WTC11 (cell line): Measurements from ENCODE around the gene PITPNC1. TPM values are rescaled to one million over a fixed set of nuclear protein-coding genes. Genes with fewer than 3 reads are reported as not detected.

ENCODE experiments used
- ATAC-seq: fragments of 200-7000 bp; cut with Tn5 transposase; 2 replicates; pipeline ENCODE4 v1.10.0; 2021; ENCODE audit warnings: mild to moderate bottlenecking, moderate library complexity
- CTCF ChIA-PET: fragments of 300-600 bp; sonication (Branson Sonifier 250); formaldehyde crosslinking; loops from one replicate; lab custom pipeline; 2021; ENCODE audit warnings: antibody characterized with exemption; lab: Charles Lee
- POLR2A ChIA-PET: fragments of 350-600 bp; sonication (Branson Sonifier 250); formaldehyde crosslinking; loops from one replicate; lab custom pipeline; 2021; ENCODE audit warnings: antibody characterized with exemption; lab: Charles Lee
- DNase-seq: peaks from one replicate; pipeline ENCODE4 v3.0.0; 2021; ENCODE audit warnings: low spot score
- H3K27ac Mint-ChIP-seq: 2 replicates; pipeline ENCODE4 v1.8.0; 2021; ENCODE audit warnings: mixed read lengths
- H3K27me3 Mint-ChIP-seq: 2 replicates; pipeline ENCODE4 v1.8.0; 2021; ENCODE audit warnings: low read depth, mild to moderate bottlenecking, moderate library complexity, mixed read lengths
- H3K36me3 Mint-ChIP-seq: 2 replicates; pipeline ENCODE4 v1.8.0; 2021; ENCODE audit warnings: mixed read lengths
- H3K4me1 Mint-ChIP-seq: 2 replicates; pipeline ENCODE4 v1.8.0; 2022; ENCODE audit warnings: mixed read lengths
- H3K4me3 Mint-ChIP-seq: 2 replicates; pipeline ENCODE4 v1.8.0; 2021; ENCODE audit warnings: mild to moderate bottlenecking, moderate library complexity, mixed read lengths
- H3K9me3 Mint-ChIP-seq: 2 replicates; pipeline ENCODE4 v1.8.0; 2021; ENCODE audit warnings: mixed read lengths
- CBFB ChIP-seq: sonication (generic); formaldehyde crosslinking; IDR thresholded peaks from 2 replicates; pipeline ENCODE4 v1.8.1; 2022; ENCODE audit warnings: mild to moderate bottlenecking, low read depth, missing genetic modification reagents
- ELF4 ChIP-seq: sonication (generic); formaldehyde crosslinking; IDR thresholded peaks from 2 replicates; pipeline ENCODE4 v1.8.1; 2022; ENCODE audit warnings: low read depth, mild to moderate bottlenecking, moderate library complexity, missing genetic modification reagents
- EMX1 ChIP-seq: fragments of 250-450 bp; sonication (Bioruptor Pico); IDR thresholded peaks from 2 replicates; pipeline ENCODE4 v1.8.0; 2021; ENCODE audit warnings: mild to moderate bottlenecking
- ESRRA ChIP-seq: sonication (generic); formaldehyde crosslinking; IDR thresholded peaks from 2 replicates; pipeline ENCODE4 v1.8.1; 2022; ENCODE audit warnings: mild to moderate bottlenecking, missing genetic modification reagents, borderline replicate concordance
- ETV6 ChIP-seq: sonication (generic); formaldehyde crosslinking; IDR thresholded peaks from 2 replicates; pipeline ENCODE4 v1.8.1; 2022; ENCODE audit warnings: mild to moderate bottlenecking, missing genetic modification reagents
- KAT7 ChIP-seq: sonication (generic); formaldehyde crosslinking; IDR thresholded peaks from 2 replicates; pipeline ENCODE4 v1.8.1; 2023; ENCODE audit warnings: missing genetic modification reagents, mild to moderate bottlenecking, borderline replicate concordance
- MYBL2 ChIP-seq: sonication (generic); formaldehyde crosslinking; IDR thresholded peaks from 2 replicates; pipeline ENCODE4 v1.8.1; 2023; ENCODE audit warnings: mild to moderate bottlenecking, moderate library complexity, missing genetic modification reagents
- NFYB ChIP-seq: sonication (generic); formaldehyde crosslinking; conservative IDR thresholded peaks from 2 replicates; pipeline ENCODE4 v1.8.0; 2022; ENCODE audit warnings: low read depth, missing genetic modification reagents
- NR1H2 ChIP-seq: sonication (generic); formaldehyde crosslinking; IDR thresholded peaks from 2 replicates; pipeline ENCODE4 v1.9.0; 2021; ENCODE audit warnings: mild to moderate bottlenecking, moderate library complexity, missing genetic modification reagents
- PRRX2 ChIP-seq: fragments of 250-450 bp; sonication (Bioruptor Pico); IDR thresholded peaks from 2 replicates; pipeline ENCODE4 v1.8.0; 2021; ENCODE audit warnings: mild to moderate bottlenecking
- RELA ChIP-seq: sonication (generic); formaldehyde crosslinking; IDR thresholded peaks from 2 replicates; pipeline ENCODE4 v1.8.1; 2022; ENCODE audit warnings: missing genetic modification reagents, mild to moderate bottlenecking, borderline replicate concordance
- SMAD4 ChIP-seq: sonication (generic); formaldehyde crosslinking; IDR thresholded peaks from 2 replicates; pipeline ENCODE4 v1.8.0; 2022; ENCODE audit warnings: mild to moderate bottlenecking, missing genetic modification reagents
- TCF7 ChIP-seq: sonication (generic); formaldehyde crosslinking; IDR thresholded peaks from 2 replicates; pipeline ENCODE4 v1.8.0; 2022; ENCODE audit warnings: mild to moderate bottlenecking, low read depth, missing genetic modification reagents, moderate library complexity
- TEAD4 ChIP-seq: sonication (generic); formaldehyde crosslinking; IDR thresholded peaks from 2 replicates; pipeline ENCODE4 v1.8.0; 2022; ENCODE audit warnings: mild to moderate bottlenecking, missing genetic modification reagents
- ZBTB21 ChIP-seq: sonication (generic); formaldehyde crosslinking; IDR thresholded peaks from 2 replicates; pipeline ENCODE4 v1.8.1; 2023; ENCODE audit warnings: mild to moderate bottlenecking, missing genetic modification reagents, borderline replicate concordance
- ZNF121 ChIP-seq: sonication (generic); formaldehyde crosslinking; IDR thresholded peaks from 2 replicates; pipeline ENCODE4 v1.8.0; 2023; ENCODE audit warnings: missing genetic modification reagents
- ZNF317 ChIP-seq: sonication (generic); formaldehyde crosslinking; IDR thresholded peaks from 2 replicates; pipeline ENCODE4 v1.8.1; 2023; ENCODE audit warnings: low read depth, mild to moderate bottlenecking, moderate library complexity, missing genetic modification reagents, borderline replicate concordance
- ZNF396 ChIP-seq: fragments of 250-450 bp; sonication (Bioruptor Pico); IDR thresholded peaks from 2 replicates; pipeline ENCODE4 v1.8.0; 2021; ENCODE audit warnings: mild to moderate bottlenecking, moderate library complexity, borderline replicate concordance
- total RNA-seq: library from RNA; stranded (reverse); gene quantifications from 3 replicates; pipeline ENCODE4 v1.2.3, GENCODE V29; 2021
- TF ChIP-seq, protein P1 (sequence below): sonication (generic); formaldehyde crosslinking; IDR thresholded peaks from 2 replicates; pipeline ENCODE4 v1.8.0; 2022; ENCODE audit warnings: mild to moderate bottlenecking, missing genetic modification reagents
- TF ChIP-seq, protein P2 (sequence below): sonication (generic); formaldehyde crosslinking; IDR thresholded peaks from 2 replicates; pipeline ENCODE4 v1.8.1; 2023; ENCODE audit warnings: mild to moderate bottlenecking, missing genetic modification reagents
- TF ChIP-seq, protein P3 (sequence below): fragments of 250-450 bp; sonication (Bioruptor Pico); IDR thresholded peaks from 2 replicates; pipeline ENCODE4 v1.9.0; 2021; ENCODE audit warnings: mild to moderate bottlenecking
- TF ChIP-seq, protein P4 (sequence below): fragments of 250-450 bp; sonication (Bioruptor Pico); IDR thresholded peaks from 2 replicates; pipeline ENCODE4 v1.9.0; 2021; ENCODE audit warnings: moderate library complexity, mild to moderate bottlenecking, inconsistent platforms, borderline replicate concordance
- TF ChIP-seq, protein P5 (sequence below): sonication (generic); formaldehyde crosslinking; IDR thresholded peaks from 2 replicates; pipeline ENCODE4 v1.8.1; 2022; ENCODE audit warnings: low read depth, mild to moderate bottlenecking, moderate library complexity, missing genetic modification reagents, borderline replicate concordance
- TF ChIP-seq, protein P6 (sequence below): fragments of 250-450 bp; sonication (Bioruptor Pico); IDR thresholded peaks from 2 replicates; pipeline ENCODE4 v2.1.2; 2022; ENCODE audit warnings: mild to moderate bottlenecking, moderate library complexity
- TF ChIP-seq, protein P7 (sequence below): sonication (generic); formaldehyde crosslinking; IDR thresholded peaks from 2 replicates; pipeline ENCODE4 v1.8.1; 2023; ENCODE audit warnings: mild to moderate bottlenecking, moderate library complexity, missing genetic modification reagents
- TF ChIP-seq, protein P8 (sequence below): sonication (generic); formaldehyde crosslinking; IDR thresholded peaks from 2 replicates; pipeline ENCODE4 v1.8.1; 2023; ENCODE audit warnings: mild to moderate bottlenecking, missing genetic modification reagents

Gene PITPNC1
- total RNA-seq, 1 experiment from 2014 or later: 39.8 TPM

DNA sequence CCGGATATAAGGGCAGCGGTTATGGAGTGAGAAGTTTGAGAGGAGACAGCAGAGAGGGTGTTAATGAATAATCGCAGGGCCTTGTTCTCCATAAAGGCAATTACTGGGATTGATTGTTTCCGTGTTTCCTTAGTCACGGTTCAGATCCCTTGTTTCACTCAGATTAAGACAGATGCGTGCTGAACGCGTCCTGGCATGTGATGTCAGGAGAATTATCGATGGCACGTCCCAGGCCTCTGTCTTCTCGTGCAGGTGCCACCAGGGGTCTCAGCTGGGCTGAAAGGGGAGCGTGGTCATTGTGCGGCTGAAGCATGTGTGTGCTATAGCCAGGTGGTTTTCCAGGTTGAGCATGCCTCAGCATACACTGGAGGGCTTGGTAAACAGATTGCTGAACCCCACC is 198.2 kb downstream of the PITPNC1 start:
- DNase-seq (no peak), ATAC-seq (no peak)
- peaks cover 20% of the 10 kb centered on the region for H3K4me1 Mint-ChIP-seq
- no peak overlapping the region for H3K4me3 Mint-ChIP-seq
- POLR2A ChIA-PET: interaction anchor here (0.6 kb wide), 1 partner anchor 93 kb away, joined by 5 read pairs; no protein-coding TSS in a partner anchor
- CTCF ChIA-PET: interaction anchor here (0.7 kb wide), 1 partner anchor 10 kb away, joined by 3 read pairs; no protein-coding TSS in a partner anchor
- peak overlapping the region; percentile 21; the same call in 1 of the 2 replicates for H3K27ac Mint-ChIP-seq
- H3K36me3 Mint-ChIP-seq: peaks cover 7% of the 10 kb centered on the region
- H3K9me3 Mint-ChIP-seq: no peaks in the 10 kb centered on the region
- TF ChIP-seq PRRX2 (CRISPR knock-in tag): no peak
- no peak for TF ChIP-seq EMX1
- TF ChIP-seq, protein P1, sequence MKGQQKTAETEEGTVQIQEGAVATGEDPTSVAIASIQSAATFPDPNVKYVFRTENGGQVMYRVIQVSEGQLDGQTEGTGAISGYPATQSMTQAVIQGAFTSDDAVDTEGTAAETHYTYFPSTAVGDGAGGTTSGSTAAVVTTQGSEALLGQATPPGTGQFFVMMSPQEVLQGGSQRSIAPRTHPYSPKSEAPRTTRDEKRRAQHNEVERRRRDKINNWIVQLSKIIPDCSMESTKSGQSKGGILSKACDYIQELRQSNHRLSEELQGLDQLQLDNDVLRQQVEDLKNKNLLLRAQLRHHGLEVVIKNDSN: no peak
- TF ChIP-seq TEAD4 (CRISPR knock-in tag): no peak
- no peak for TF ChIP-seq ZNF121
- no peak for TF ChIP-seq ETV6
- TF ChIP-seq, protein P2, sequence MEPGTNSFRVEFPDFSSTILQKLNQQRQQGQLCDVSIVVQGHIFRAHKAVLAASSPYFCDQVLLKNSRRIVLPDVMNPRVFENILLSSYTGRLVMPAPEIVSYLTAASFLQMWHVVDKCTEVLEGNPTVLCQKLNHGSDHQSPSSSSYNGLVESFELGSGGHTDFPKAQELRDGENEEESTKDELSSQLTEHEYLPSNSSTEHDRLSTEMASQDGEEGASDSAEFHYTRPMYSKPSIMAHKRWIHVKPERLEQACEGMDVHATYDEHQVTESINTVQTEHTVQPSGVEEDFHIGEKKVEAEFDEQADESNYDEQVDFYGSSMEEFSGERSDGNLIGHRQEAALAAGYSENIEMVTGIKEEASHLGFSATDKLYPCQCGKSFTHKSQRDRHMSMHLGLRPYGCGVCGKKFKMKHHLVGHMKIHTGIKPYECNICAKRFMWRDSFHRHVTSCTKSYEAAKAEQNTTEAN (CRISPR knock-in tag): no peak
- TF ChIP-seq CBFB (CRISPR knock-in tag): no peak
- TF ChIP-seq, protein P3, sequence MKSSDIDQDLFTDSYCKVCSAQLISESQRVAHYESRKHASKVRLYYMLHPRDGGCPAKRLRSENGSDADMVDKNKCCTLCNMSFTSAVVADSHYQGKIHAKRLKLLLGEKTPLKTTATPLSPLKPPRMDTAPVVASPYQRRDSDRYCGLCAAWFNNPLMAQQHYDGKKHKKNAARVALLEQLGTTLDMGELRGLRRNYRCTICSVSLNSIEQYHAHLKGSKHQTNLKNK: no peak
- TF ChIP-seq SMAD4 (CRISPR knock-in tag): no peak
- TF ChIP-seq, protein P4, sequence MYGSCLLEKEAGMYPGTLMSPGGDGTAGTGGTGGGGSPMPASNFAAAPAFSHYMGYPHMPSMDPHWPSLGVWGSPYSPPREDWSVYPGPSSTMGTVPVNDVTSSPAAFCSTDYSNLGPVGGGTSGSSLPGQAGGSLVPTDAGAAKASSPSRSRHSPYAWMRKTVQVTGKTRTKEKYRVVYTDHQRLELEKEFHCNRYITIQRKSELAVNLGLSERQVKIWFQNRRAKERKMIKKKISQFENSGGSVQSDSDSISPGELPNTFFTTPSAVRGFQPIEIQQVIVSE (CRISPR knock-in tag): no peak
- TF ChIP-seq, protein P5, sequence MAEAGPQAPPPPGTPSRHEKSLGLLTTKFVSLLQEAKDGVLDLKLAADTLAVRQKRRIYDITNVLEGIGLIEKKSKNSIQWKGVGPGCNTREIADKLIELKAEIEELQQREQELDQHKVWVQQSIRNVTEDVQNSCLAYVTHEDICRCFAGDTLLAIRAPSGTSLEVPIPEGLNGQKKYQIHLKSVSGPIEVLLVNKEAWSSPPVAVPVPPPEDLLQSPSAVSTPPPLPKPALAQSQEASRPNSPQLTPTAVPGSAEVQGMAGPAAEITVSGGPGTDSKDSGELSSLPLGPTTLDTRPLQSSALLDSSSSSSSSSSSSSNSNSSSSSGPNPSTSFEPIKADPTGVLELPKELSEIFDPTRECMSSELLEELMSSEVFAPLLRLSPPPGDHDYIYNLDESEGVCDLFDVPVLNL (CRISPR knock-in tag): no peak
- TF ChIP-seq, protein P6, sequence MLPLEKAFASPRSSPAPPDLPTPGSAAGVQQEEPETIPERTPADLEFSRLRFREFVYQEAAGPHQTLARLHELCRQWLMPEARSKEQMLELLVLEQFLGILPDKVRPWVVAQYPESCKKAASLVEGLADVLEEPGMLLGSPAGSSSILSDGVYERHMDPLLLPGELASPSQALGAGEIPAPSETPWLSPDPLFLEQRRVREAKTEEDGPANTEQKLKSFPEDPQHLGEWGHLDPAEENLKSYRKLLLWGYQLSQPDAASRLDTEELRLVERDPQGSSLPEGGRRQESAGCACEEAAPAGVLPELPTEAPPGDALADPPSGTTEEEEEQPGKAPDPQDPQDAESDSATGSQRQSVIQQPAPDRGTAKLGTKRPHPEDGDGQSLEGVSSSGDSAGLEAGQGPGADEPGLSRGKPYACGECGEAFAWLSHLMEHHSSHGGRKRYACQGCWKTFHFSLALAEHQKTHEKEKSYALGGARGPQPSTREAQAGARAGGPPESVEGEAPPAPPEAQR (CRISPR knock-in tag): no peak
- TF ChIP-seq NR1H2 (CRISPR knock-in tag): no peak
- TF ChIP-seq RELA (CRISPR knock-in tag): no peak
- H3K27me3 Mint-ChIP-seq: no peaks in the 10 kb centered on the region

DNA sequence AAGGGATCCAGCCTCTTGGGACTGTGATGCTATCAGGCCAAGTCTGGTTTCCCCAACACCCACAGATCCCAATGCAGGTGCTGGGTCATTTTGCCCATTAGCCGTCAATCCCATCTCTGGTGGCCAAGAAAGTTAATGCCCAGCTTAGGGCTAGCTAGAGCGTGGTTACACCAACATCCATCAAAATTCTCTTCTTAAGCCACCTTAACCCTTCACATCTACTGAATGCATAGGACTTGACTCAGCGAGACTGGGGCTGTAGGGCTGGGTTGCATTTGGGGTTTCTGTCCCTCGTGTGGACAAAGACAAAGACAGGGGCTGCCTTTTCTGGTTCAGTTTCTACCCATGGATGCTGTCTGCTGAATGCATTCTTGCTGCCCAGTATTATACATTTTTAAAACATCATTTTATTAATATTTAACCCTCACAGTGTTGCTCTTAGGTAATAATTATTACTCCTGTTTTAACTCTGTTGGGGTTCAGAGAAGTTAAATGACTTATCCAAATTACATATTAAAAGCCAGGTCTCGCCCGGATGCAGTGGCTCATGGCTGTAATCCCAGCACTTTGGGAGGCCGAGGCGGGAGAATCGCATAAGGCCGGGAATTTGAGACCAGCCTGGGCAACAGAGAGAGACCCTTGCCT is 199.5 kb downstream of the PITPNC1 start:
- ATAC-seq (no peak), DNase-seq (no peak)
- Mint-ChIP-seq H3K4me1 (peaks cover 20% of the 10 kb centered on the region), H3K27me3 (no peaks in the 10 kb centered on the region), H3K4me3 (no peak overlapping the region), H3K9me3 (no peaks in the 10 kb centered on the region), H3K27ac (no peak overlapping the region), H3K36me3 (peaks cover 7% of the 10 kb centered on the region)
- ChIA-PET POLR2A (no interaction called here), CTCF (interaction anchor here (2.1 kb wide), 1 partner anchor 198 kb away, joined by 5 read pairs; no protein-coding TSS in a partner anchor)
- TF ChIP-seq ZNF317 (CRISPR knock-in tag) (no peak), ZBTB21 (CRISPR knock-in tag) (no peak), MYBL2 (CRISPR knock-in tag) (no peak), TCF7 (CRISPR knock-in tag) (no peak), KAT7 (CRISPR knock-in tag) (no peak), ELF4 (CRISPR knock-in tag) (no peak), PRRX2 (CRISPR knock-in tag) (no peak), NFYB (CRISPR knock-in tag) (no peak), ZNF396 (CRISPR knock-in tag) (no peak), ETV6 (no peak), ESRRA (CRISPR knock-in tag) (no peak)
- TF ChIP-seq, protein P7, sequence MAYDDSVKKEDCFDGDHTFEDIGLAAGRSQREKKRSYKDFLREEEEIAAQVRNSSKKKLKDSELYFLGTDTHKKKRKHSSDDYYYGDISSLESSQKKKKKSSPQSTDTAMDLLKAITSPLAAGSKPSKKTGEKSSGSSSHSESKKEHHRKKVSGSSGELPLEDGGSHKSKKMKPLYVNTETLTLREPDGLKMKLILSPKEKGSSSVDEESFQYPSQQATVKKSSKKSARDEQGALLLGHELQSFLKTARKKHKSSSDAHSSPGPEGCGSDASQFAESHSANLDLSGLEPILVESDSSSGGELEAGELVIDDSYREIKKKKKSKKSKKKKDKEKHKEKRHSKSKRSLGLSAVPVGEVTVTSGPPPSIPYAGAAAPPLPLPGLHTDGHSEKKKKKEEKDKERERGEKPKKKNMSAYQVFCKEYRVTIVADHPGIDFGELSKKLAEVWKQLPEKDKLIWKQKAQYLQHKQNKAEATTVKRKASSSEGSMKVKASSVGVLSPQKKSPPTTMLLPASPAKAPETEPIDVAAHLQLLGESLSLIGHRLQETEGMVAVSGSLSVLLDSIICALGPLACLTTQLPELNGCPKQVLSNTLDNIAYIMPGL: no peak
- TF ChIP-seq, protein P8, sequence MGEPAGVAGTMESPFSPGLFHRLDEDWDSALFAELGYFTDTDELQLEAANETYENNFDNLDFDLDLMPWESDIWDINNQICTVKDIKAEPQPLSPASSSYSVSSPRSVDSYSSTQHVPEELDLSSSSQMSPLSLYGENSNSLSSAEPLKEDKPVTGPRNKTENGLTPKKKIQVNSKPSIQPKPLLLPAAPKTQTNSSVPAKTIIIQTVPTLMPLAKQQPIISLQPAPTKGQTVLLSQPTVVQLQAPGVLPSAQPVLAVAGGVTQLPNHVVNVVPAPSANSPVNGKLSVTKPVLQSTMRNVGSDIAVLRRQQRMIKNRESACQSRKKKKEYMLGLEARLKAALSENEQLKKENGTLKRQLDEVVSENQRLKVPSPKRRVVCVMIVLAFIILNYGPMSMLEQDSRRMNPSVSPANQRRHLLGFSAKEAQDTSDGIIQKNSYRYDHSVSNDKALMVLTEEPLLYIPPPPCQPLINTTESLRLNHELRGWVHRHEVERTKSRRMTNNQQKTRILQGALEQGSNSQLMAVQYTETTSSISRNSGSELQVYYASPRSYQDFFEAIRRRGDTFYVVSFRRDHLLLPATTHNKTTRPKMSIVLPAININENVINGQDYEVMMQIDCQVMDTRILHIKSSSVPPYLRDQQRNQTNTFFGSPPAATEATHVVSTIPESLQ (CRISPR knock-in tag): no peak
